Pulmonary artery endothelial cell (primary cell): ENCODE results near the gene MAP7. TPM values are rescaled to one million over a fixed set of nuclear protein-coding genes. Genes with fewer than 3 reads are reported as not detected.
"Not testable (repeated sequence)": the region's sequence is repeated elsewhere in the genome, so short reads cannot be mapped to it uniquely, and the experiment has no call there.

Experiments
- DNase-seq: peaks from one replicate; pipeline ENCODE4 v3.0.0-alpha.2; 2011; ENCODE audit warnings: low read depth, low spot score
- total RNA-seq: library from RNA; depleted of rRNA; stranded (reverse); fragments of >200 nt; gene quantifications from 2 replicates; pipeline ENCODE4 v1.2.3, GENCODE V29; 2014

Gene MAP7
- total RNA-seq, 1 donor from 2014 or later, result 0.66 TPM

- DNase-seq, result no peak
Observed at GRCh38 chr6:136424901-136425300, 125.3 kb downstream of the MAP7 start.

- DNase-seq, result no peak
Observed at GRCh38 chr6:136424450-136424849, 125.8 kb downstream of the MAP7 start.

- no peak for DNase-seq
Observed at GRCh38 chr6:136421537-136422158, 128.6 kb downstream of the MAP7 start.

GRCh38 chr6:136420853-136421252, 129.4 kb downstream of the MAP7 start:
- no peak for DNase-seq

DNA sequence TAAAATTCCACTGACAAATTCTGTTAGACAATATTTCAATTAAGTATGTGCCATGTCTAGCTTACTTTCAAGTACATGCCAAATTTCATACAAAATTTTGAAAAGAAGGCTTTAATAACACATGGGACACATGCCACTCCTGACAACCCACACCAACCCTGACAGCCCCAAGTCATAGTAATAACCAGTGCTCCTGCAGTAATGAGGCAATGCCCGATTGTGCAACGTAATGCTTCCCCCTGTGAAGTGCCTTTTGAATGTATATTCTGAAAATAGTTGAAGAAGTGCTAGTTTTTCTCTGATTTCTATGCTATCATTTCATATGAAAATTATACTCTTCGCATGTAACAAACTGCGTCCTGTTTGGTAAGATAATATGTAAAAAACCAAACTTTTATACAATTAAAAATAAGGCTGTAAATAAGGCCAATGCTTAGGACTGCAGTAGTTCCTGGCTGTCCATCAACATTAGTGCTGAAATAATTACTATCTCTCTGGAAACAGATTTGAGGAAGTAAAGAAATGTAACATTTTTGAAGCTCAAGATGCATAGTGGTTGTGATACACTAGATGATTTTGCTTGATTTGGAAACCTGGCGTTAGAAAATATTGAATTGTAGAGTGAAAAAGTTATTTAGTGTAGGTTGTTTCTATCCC, 134.7 kb downstream of the MAP7 start:
- DNase-seq, result no peak

DNA sequence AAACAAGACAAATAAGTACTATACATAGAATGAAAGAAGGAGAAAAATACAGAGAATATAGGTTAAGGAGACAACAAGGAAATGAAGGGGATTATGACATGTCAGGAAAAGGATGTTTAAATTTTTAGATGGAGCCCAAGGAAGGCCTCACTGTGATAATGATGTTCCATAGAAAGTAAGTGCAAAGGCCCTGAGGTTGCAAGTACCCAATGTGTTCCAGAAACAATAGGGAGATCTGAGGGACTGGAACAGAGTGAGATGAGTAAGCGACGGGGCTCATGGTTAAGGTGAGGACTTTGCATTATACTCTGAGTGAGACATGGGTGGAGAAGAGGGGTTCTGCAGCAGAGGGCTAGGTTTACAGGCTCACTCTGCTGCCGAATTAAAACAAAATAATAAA, 137.8 kb downstream of the MAP7 start:
- no peak for DNase-seq

DNA sequence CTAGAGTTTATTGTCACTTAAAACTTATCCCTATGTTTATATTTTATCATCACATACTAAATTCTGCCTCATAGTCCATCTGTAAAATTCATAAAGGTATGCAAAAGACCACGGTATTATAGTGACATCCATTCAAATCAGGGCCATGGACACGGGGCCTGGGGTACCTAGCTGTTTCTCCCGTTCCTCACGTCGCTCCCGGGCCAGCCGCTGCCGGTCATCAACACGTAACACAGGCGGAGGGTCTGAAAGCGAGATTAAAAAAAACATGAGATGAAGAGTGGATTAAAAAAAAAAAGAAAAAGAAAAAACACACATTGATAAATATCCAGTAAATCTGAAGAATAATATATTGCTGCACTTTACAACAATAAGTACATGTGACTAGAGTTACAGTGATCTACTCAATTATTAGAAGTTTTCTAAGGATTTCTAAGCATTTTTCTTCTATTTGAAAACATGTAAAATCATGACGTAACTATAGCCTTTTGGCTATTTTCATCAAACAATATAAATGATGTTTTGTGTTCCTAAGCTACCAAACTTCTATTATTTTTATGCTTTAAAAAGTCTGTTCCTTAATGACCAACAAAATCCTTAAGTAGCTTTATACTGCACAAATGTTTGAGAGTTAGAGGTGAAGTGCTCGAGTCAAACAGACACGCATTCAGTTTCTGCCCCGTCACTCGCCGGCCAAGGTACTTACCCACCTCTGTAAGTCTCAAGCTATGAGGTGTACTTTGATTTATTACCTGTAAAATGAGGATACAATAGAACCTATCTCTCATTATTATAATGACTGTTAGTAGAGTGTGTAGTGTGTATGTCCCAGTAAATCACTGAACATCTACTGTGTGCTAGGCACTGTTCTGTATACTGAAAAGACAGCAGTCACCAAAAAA, 138.5 kb downstream of the MAP7 start:
- no peak for DNase-seq

DNA sequence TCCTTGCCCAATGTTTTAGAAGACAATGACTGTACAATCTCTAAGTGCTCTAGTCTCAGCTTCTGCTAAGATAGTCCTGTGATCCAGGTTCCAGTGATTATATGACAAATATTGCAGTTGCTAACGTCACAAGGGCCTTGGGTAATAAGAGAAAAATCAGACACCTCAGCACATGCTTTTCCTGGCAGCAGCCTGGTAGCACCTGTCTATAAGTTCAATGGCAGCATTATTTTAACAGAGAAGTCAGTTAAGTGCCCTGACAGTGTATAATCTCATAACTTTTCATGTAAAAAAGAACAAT, 139.2 kb downstream of the MAP7 start:
- DNase-seq, result no peak

DNA sequence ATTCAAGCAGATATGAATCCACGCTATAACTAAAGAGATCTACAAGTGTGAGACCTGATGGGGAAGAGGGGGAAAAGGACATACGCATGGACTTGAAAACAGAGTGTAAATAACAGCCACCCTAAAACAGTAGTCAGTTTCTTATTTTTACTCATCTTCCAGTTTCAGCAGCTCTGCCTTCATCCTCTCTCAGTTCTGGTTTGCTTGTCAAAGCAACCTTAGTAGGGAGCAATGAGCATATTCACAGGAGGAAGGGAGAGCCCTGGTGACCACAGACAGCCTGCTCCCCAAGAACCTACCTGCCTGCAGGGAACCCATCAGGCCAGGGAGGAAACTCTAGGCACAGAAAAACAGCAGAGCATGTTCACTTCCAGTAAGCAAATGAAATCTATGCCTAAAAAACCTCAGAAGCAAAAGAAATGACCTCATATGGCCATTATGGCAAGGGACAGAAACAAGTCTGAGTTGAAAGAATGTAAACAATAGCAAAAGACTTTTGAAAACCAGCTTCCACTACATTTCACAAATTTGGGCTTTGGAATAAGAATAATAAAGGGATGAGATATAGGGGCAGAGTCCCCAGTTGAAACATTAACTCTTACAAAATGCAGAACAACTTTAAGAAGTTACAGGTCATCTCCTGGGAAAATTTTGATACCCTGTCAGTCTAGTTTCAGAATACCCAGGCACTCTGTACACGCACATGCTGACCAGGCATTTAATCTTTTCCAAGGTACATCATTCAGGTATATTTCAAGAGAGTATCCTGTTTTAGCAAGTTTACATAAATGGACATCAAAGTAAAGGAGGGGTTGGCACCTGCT, 139.8 kb downstream of the MAP7 start:
- no peak for DNase-seq

DNA sequence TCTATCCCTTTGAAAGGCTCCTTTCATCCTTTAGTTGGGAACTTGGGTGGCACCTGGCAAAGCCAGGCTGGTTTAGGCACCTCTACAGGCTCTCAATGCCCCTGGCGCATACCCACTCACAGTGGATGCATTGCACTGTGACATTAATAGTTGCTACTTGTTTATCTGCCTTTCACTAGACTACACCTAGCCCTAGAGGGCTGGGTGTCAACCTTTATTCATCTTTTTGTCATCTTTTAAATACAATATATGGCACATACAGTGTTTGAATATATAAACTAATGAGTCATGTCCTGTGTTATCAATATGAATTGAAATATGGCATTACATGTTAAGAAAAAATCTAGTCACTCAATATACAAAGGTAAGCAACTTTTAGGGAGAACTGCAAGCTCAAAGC, 140.6 kb downstream of the MAP7 start:
- no peak for DNase-seq

GRCh38 chr6:136408204-136408603, 142.0 kb downstream of the MAP7 start:
- no peak for DNase-seq

GRCh38 chr6:136405420-136406029, 144.7 kb downstream of the MAP7 start:
- no peak for DNase-seq

GRCh38 chr6:136404627-136405419, 145.4 kb downstream of the MAP7 start:
- DNase-seq, result no peak

DNA sequence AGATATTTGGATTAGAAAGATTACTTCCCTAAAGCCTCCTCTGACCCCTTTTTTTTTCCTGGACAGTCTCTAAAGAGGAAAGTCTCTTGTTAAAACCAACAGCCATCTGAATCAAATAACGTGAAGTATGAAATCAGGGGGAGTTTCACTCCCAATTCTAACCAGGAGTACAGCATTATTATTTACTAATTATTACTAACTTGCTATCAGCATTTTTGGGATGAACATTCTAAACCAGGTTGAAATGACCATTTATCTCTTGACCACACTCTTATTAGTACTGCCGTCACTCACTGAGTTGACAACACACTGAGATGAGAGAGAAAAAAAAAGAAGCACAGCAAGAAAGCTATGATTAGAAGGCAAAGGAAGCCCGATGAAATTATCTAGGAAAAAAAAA, 146.2 kb downstream of the MAP7 start:
- DNase-seq, result no peak

GRCh38 chr6:136403110-136403980, 146.9 kb downstream of the MAP7 start:
- no peak for DNase-seq

DNA sequence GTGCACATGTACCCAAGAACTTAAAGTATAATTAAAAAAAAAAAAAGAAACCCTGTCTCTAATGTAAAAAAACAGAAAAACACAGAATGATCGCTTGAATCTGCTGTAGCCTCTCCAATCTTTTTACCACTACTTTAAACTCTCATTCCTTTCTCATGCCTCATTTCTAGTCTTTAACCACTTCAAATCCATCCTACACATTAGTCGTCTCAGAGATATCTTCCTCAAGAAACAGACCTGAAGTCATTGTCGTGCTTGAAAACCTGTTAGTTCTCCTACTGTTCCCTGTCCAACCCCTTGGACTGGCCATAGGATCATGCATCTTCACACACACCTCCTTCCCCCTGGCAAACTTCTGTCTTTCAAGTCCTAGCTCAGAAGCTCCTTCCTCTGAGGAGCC, 148.5 kb downstream of the MAP7 start:
- DNase-seq, result no peak

- DNase-seq, result not testable (repeated sequence)
Observed at GRCh38 chr6:136401236-136401635, 149.0 kb downstream of the MAP7 start.

GRCh38 chr6:136398453-136398852, 151.8 kb downstream of the MAP7 start:
- DNase-seq, result no peak

GRCh38 chr6:136396908-136397307, 153.3 kb downstream of the MAP7 start:
- no peak for DNase-seq
